ENCODE measurements around the gene KRT222. TPM values are rescaled to one million over a fixed set of nuclear protein-coding genes. Genes with fewer than 3 reads are reported as not detected.

KRT222 gene
- total RNA-seq, 2 donors from 2014 or later = 1.4 to 2.3 TPM

DNA sequence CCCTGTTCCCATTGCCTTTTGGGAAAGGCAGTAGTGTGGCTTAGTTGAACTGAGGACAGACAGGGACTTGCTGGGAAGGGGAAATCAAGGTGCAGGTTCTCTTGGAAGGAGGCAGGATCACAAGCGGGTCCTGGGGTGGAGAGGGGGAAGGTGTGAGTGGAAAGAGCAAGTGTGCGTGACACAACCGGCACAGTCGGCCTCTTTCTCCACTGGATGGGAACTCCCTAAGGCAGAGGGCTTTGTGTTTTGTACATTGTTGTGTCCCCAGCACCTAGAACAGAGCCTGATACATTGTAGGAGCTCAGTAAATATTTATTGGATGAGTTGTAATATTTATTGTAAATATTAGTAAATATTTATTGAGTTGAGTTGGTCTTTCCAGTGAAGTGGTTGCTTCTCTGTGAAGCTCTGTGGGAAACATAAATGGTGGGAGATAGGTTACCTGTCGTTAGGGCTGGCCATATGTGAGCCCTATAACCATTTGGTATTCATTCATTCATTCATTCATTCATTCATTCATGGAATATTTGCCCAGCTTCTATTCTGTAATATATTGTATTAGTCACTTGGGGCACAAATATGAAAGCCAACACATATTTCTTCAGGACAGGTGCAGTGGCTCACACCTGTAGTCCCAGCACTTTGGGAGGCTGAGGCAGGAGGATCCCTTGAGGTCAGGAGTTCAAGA is 51.4 kb downstream of the KRT222 start:
- no peak overlapping the region for H3K27ac Mint-ChIP-seq
- H3K27me3 Mint-ChIP-seq (ENCODE audit: insufficient read depth) = peaks cover 10% of the 10 kb centered on the region
- Histone ChIP-seq H3K4me3 (ENCODE audit: low read length) (no peak overlapping the region), H3K9ac (ENCODE audit: extremely low read depth, low read length, poor library complexity, severe bottlenecking) (no peak overlapping the region), H3K4me1 (ENCODE audit: control insufficient read depth, insufficient read depth, low read length) (peaks cover 5% of the 10 kb centered on the region), H3K36me3 (ENCODE audit: control insufficient read depth, insufficient read depth, low read length) (no peaks in the 10 kb centered on the region), H3K9me3 (ENCODE audit: control insufficient read depth, low read length) (no peaks in the 10 kb centered on the region), H3K27ac (ENCODE audit: low read depth, low read length) (no peak overlapping the region), H3K27me3 (ENCODE audit: control insufficient read depth, insufficient read depth, low read length, poor library complexity, severe bottlenecking) (no peaks in the 10 kb centered on the region)
- no peaks in the 10 kb centered on the region for H3K9me3 Mint-ChIP-seq
- H3K4me1 Mint-ChIP-seq = peaks cover 15% of the 10 kb centered on the region
- 88 to 100% methylated on average over 3 to 5 of the region's 5 CpGs for WGBS, 2 experiments (ENCODE audit: insufficient coverage in 1 of 2, insufficient read length in 1 of 2)
- H3K4me3 Mint-ChIP-seq = no peak overlapping the region
- TF ChIP-seq CTCF (conservative IDR thresholded peaks at IDR 0.05) = no peak
- H3K36me3 Mint-ChIP-seq (ENCODE audit: low read depth) = no peaks in the 10 kb centered on the region
- no peak for DNase-seq

GRCh38 chr17:40612599-40613244 is 52.3 kb downstream of the KRT222 start:
- TF ChIP-seq CTCF (conservative IDR thresholded peaks at IDR 0.05) = no peak
- Histone ChIP-seq H3K4me1 (ENCODE audit: control insufficient read depth, insufficient read depth, low read length) (peaks cover 5% of the 10 kb centered on the region), H3K9ac (ENCODE audit: extremely low read depth, low read length, poor library complexity, severe bottlenecking) (no peak overlapping the region), H3K4me3 (ENCODE audit: low read length) (no peak overlapping the region), H3K36me3 (ENCODE audit: control insufficient read depth, insufficient read depth, low read length) (no peaks in the 10 kb centered on the region), H3K27me3 (ENCODE audit: control insufficient read depth, insufficient read depth, low read length, poor library complexity, severe bottlenecking) (no peaks in the 10 kb centered on the region), H3K27ac (ENCODE audit: low read depth, low read length) (no peak overlapping the region), H3K9me3 (ENCODE audit: control insufficient read depth, low read length) (no peaks in the 10 kb centered on the region)
- no peaks in the 10 kb centered on the region for H3K9me3 Mint-ChIP-seq
- peaks cover 15% of the 10 kb centered on the region for H3K4me1 Mint-ChIP-seq
- no peak overlapping the region for H3K4me3 Mint-ChIP-seq
- 90% methylated on average over 8 to 11 of the region's 11 CpGs for WGBS, 2 experiments (ENCODE audit: insufficient coverage in 1 of 2, insufficient read length in 1 of 2)
- no peaks in the 10 kb centered on the region for H3K36me3 Mint-ChIP-seq (ENCODE audit: low read depth)
- H3K27me3 Mint-ChIP-seq (ENCODE audit: insufficient read depth) = peaks cover 8% of the 10 kb centered on the region
- no peak overlapping the region for H3K27ac Mint-ChIP-seq
- no peak for DNase-seq

DNA sequence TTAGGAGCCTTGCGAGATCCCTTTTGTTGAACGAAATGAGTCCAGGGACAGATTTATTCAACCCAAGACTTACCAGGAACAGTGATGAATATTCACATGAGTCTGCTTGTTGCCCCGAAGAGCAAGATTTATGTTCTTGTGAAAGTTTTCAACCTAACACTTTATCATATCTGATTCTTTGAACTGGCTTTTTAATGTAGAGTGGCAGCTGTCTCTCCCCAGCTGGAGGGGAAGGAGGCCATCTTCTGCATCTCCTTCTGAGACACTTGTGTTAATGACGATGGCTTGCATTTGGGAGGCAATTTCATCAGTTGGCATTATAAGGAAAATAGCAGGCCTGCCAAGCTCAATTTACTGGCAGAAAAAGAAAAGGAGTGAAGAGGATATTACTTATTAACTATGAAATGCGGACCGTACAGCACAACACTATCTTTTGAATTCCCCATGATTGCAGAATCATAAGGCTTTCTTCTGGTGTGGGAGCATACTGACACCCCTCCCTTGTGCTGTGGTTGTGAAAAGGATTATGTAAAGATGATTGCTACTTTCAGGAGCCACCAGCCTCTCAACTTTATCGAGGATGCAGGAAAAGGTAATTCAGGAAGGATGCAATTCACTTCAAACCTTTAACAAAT is 53.0 kb downstream of the KRT222 start:
- Histone ChIP-seq H3K9ac (ENCODE audit: extremely low read depth, low read length, poor library complexity, severe bottlenecking) (no peak overlapping the region), H3K27ac (ENCODE audit: low read depth, low read length) (no peak overlapping the region), H3K9me3 (ENCODE audit: control insufficient read depth, low read length) (no peaks in the 10 kb centered on the region), H3K36me3 (ENCODE audit: control insufficient read depth, insufficient read depth, low read length) (no peaks in the 10 kb centered on the region), H3K4me1 (ENCODE audit: control insufficient read depth, insufficient read depth, low read length) (peaks cover 5% of the 10 kb centered on the region), H3K4me3 (ENCODE audit: low read length) (no peak overlapping the region), H3K27me3 (ENCODE audit: control insufficient read depth, insufficient read depth, low read length, poor library complexity, severe bottlenecking) (no peaks in the 10 kb centered on the region)
- Mint-ChIP-seq H3K4me1 (peaks cover 15% of the 10 kb centered on the region), H3K27me3 (ENCODE audit: insufficient read depth) (peaks cover 4% of the 10 kb centered on the region), H3K27ac (no peak overlapping the region), H3K4me3 (no peak overlapping the region), H3K9me3 (no peaks in the 10 kb centered on the region), H3K36me3 (ENCODE audit: low read depth) (no peaks in the 10 kb centered on the region)
- TF ChIP-seq CTCF (conservative IDR thresholded peaks at IDR 0.05) = no peak
- no peak for DNase-seq
- 87 to 88% methylated on average over 2 to 7 of the region's 7 CpGs for WGBS, 2 experiments (ENCODE audit: insufficient coverage in 1 of 2, insufficient read length in 1 of 2)
